SU-DHL-6 (cell line): Measurements from ENCODE around the gene STK32C.

Experiments used
- H2AFZ ChIP-seq: fragments of 200-600 bp; sonication (generic); 2 replicates; pipeline ENCODE4 v1.6.1; 2014; ENCODE audit warnings: low read depth, mild to moderate bottlenecking, moderate library complexity, mixed read lengths, antibody characterized with exemption, low read length; ENCODE audit not compliant: severe bottlenecking
- H3F3A ChIP-seq: fragments of 200-600 bp; shearing (Covaris generic); 2 replicates; pipeline ENCODE4 v1.6.0; 2016; ENCODE audit warnings: antibody characterized with exemption, mild to moderate bottlenecking; ENCODE audit not compliant: insufficient read depth
- H3K27ac ChIP-seq: fragments of 200-600 bp; sonication (generic); 2 replicates; pipeline ENCODE4 v1.5.1; 2016; ENCODE audit warnings: low read depth, mild to moderate bottlenecking, low read length, moderate library complexity, mixed read lengths
- H3K27me3 ChIP-seq: fragments of 200-600 bp; sonication (generic), shearing (Covaris generic); 2 replicates; pipeline ENCODE4 v1.6.0; 2014; ENCODE audit warnings: mild to moderate bottlenecking, low read length
- H3K36me3 ChIP-seq: fragments of 200-600 bp; sonication (generic); 2 replicates; pipeline ENCODE4 v1.6.1; 2014; ENCODE audit warnings: mild to moderate bottlenecking, low read length, mixed read lengths
- H3K4me2 ChIP-seq: fragments of 300-600, 200-600 bp; shearing (Covaris generic), sonication (generic); 2 replicates; pipeline ENCODE4 v1.6.0; 2014; ENCODE audit warnings: low read length, low read depth, mild to moderate bottlenecking; ENCODE audit not compliant: poor library complexity, severe bottlenecking
- H3K4me3 ChIP-seq: fragments of 200-600 bp; sonication (generic); 2 replicates; pipeline ENCODE4 v1.5.1; 2014; ENCODE audit warnings: antibody characterized with exemption, low read length, mild to moderate bottlenecking, mixed read lengths; ENCODE audit not compliant: insufficient read depth, poor library complexity, severe bottlenecking
- H3K79me2 ChIP-seq: fragments of 200-600 bp; sonication (generic); 2 replicates; pipeline ENCODE4 v1.6.1; 2014; ENCODE audit warnings: mild to moderate bottlenecking, low read length, moderate library complexity; ENCODE audit not compliant: insufficient read depth
- H3K9ac ChIP-seq: fragments of 200-600 bp; sonication (generic); 2 replicates; pipeline ENCODE4 v1.7.0; 2014; ENCODE audit warnings: mild to moderate bottlenecking, low read length
- H3K9me2 ChIP-seq: fragments of 200-600 bp; sonication (generic); replicated peaks from 2 replicates; pipeline ENCODE4 v1.6.1; 2014; ENCODE audit warnings: low read length; ENCODE audit not compliant: insufficient read depth
- H3K9me3 ChIP-seq: fragments of 200-600 bp; sonication (generic); 2 replicates; pipeline ENCODE4 v1.6.1; 2014; ENCODE audit warnings: low read length, mixed read lengths; ENCODE audit not compliant: insufficient read depth
- H4K20me1 ChIP-seq: fragments of 200-600 bp; sonication (generic); 2 replicates; pipeline ENCODE4 v1.6.1; 2014; ENCODE audit warnings: low read depth, mild to moderate bottlenecking, antibody characterized with exemption, low read length, moderate library complexity, mixed read lengths
- EZH2phosphoT487 ChIP-seq: fragments of 200-600 bp; sonication (generic), shearing (Covaris generic); conservative IDR thresholded peaks from 2 replicates; pipeline ENCODE4 v1.6.1; 2018; ENCODE audit warnings: mild to moderate bottlenecking, antibody characterized with exemption, low read length, moderate library complexity, mixed read lengths
- TF ChIP-seq, protein P1 (sequence below): fragments of 200-600 bp; sonication (generic); IDR thresholded peaks from one replicate; pipeline ENCODE4 v1.5.1; 2017; ENCODE audit warnings: antibody characterized with exemption, mild to moderate bottlenecking, low read length, moderate library complexity; ENCODE audit not compliant: insufficient read depth, poor library complexity, severe bottlenecking

The STK32C gene

DNA sequence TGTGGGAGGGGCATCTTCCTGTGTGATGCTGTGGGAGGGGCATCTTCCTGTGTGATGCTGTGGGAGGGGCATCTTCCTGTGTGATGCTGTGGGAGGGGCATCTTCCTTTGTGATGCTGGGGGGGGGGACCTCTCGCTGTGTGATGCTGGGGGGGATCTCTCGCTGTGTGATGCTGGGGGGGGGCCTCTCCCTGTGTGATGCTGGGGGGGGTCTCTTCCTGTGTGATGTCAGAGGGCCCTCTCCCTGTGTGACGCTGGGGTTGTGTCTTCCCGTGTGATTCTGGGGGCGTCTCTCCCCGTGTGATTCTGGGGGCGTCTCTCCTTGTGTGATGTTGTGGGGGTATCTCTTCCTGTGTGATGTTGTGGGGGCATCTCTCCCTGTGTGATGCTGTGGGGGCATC is 148.9 kb downstream of the STK32C start:
- no peak overlapping the region for H3K4me2 ChIP-seq
- TF ChIP-seq, protein P1, sequence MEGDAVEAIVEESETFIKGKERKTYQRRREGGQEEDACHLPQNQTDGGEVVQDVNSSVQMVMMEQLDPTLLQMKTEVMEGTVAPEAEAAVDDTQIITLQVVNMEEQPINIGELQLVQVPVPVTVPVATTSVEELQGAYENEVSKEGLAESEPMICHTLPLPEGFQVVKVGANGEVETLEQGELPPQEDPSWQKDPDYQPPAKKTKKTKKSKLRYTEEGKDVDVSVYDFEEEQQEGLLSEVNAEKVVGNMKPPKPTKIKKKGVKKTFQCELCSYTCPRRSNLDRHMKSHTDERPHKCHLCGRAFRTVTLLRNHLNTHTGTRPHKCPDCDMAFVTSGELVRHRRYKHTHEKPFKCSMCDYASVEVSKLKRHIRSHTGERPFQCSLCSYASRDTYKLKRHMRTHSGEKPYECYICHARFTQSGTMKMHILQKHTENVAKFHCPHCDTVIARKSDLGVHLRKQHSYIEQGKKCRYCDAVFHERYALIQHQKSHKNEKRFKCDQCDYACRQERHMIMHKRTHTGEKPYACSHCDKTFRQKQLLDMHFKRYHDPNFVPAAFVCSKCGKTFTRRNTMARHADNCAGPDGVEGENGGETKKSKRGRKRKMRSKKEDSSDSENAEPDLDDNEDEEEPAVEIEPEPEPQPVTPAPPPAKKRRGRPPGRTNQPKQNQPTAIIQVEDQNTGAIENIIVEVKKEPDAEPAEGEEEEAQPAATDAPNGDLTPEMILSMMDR, result no peak
- no peak for TF ChIP-seq EZH2phosphoT487
- H3K27me3 ChIP-seq, result no peaks in the 10 kb centered on the region
- H3K79me2 ChIP-seq, result no peaks in the 10 kb centered on the region
- H3K9ac ChIP-seq, result no peak overlapping the region
- H4K20me1 ChIP-seq, result no peaks in the 10 kb centered on the region
- no peak overlapping the region for H3K4me3 ChIP-seq
- no peak overlapping the region for H3K27ac ChIP-seq
- H3K36me3 ChIP-seq, result no peaks in the 10 kb centered on the region
- H3K9me2 ChIP-seq, result no peaks in the 10 kb centered on the region
- no peaks in the 10 kb centered on the region for H3F3A ChIP-seq
- H2AFZ ChIP-seq, result no peak overlapping the region
- H3K9me3 ChIP-seq, result no peaks in the 10 kb centered on the region

DNA sequence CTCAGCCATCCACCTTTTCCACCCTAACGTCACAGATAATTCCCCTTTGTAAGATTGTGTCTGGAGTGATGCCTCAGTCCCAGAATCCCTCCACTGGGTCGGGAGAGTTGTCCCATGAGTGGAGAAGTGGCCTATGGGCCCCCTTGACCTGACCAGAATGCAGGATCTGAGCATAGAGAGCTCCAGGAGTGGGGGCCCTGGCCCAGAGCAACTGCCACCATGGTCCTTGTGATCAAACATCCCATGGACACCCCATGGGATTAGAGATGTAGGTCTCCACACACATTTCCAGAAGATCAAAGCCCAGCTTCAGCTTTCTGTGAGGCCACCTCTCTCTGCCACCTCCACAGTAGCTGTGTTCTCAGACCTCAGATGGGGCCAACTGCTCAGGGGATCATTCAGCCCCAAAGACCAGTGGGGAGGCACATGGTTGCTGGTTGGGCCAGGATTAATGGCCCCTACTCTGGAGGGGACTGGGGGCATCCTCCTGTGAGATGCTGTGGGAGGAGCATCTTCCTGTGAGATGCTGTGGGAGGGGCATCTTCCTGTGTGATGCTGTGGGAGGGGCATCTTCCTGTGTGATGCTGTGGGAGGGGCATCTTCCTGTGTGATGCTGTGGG is 149.5 kb downstream of the STK32C start:
- Histone ChIP-seq H3K27ac (no peak overlapping the region), H3K4me2 (no peak overlapping the region), H2AFZ (no peak overlapping the region)

More for the DNA sequence above, 149.5 kb downstream of the STK32C start:
- no peaks in the 10 kb centered on the region for H3K27me3 ChIP-seq
- no peak overlapping the region for H3K4me3 ChIP-seq
- no peaks in the 10 kb centered on the region for H3K9me3 ChIP-seq
- no peaks in the 10 kb centered on the region for H3K36me3 ChIP-seq
- no peaks in the 10 kb centered on the region for H3F3A ChIP-seq
- H3K79me2 ChIP-seq, result no peaks in the 10 kb centered on the region
- H3K9ac ChIP-seq, result no peak overlapping the region
- H3K9me2 ChIP-seq, result no peaks in the 10 kb centered on the region
- TF ChIP-seq, protein P1, result no peak
- no peak for TF ChIP-seq EZH2phosphoT487
- no peaks in the 10 kb centered on the region for H4K20me1 ChIP-seq
